ENCODE data around the gene CCR8.

DNA sequence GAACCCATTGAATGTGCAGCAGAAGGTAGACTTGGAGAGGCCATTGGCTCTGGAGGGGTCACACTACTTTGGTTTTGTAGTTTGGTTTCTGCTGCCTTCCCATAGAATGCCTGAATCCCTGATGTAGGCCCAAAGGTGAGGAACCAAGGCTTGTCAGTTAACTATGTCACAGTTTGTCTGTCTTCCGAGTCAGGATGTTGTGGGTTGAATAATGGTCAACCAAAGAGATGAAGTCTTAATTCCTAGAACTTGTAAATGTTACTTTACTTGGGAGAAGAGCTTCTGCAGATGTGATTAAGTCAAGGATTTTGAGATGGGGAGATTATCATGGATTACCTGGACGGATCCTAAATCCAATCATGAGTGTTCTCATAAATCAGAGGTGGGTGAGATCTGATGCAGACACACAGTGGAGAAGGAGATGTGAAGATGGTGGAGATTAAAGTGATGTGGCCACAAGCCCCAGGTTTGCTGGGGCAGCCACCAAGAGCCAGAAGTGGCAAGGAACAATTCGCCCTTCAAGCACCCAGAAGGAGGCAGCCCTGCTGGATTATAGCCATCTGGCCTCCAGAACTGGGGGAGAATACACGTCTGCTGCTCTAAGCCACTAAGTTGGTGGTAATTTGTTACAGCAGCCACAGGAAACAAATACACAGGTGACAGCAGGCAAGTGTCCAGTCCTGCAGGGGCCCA is 2.3 kb upstream of the CCR8 start:
- TF ChIP-seq ZNF280D (tag by site-specific recombination; IDR thresholded peaks at IDR 0.05): no peak
- TF ChIP-seq, protein P1, sequence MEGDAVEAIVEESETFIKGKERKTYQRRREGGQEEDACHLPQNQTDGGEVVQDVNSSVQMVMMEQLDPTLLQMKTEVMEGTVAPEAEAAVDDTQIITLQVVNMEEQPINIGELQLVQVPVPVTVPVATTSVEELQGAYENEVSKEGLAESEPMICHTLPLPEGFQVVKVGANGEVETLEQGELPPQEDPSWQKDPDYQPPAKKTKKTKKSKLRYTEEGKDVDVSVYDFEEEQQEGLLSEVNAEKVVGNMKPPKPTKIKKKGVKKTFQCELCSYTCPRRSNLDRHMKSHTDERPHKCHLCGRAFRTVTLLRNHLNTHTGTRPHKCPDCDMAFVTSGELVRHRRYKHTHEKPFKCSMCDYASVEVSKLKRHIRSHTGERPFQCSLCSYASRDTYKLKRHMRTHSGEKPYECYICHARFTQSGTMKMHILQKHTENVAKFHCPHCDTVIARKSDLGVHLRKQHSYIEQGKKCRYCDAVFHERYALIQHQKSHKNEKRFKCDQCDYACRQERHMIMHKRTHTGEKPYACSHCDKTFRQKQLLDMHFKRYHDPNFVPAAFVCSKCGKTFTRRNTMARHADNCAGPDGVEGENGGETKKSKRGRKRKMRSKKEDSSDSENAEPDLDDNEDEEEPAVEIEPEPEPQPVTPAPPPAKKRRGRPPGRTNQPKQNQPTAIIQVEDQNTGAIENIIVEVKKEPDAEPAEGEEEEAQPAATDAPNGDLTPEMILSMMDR (tag by site-specific recombination; IDR thresholded peaks at IDR 0.05): no peak
- TF ChIP-seq SALL2 (tag by site-specific recombination; IDR thresholded peaks at IDR 0.05; ENCODE audit: borderline replicate concordance): no peak
- TF ChIP-seq ZSCAN23 (tag by site-specific recombination; IDR thresholded peaks at IDR 0.05): no peak
- TF ChIP-seq ZBTB44 (tag by site-specific recombination; IDR thresholded peaks at IDR 0.05): no peak
- TF ChIP-seq ZNF274 (IDR thresholded peaks at IDR 0.05; ENCODE audit: low read length): no peak
- no peak for TF ChIP-seq ZNF274 (tag by site-specific recombination; IDR thresholded peaks at IDR 0.05; ENCODE audit: borderline replicate concordance)

All from HEK293 (cell line).